GM12878 (cell line): ENCODE data around the gene PTPRN2. TPM values are rescaled to one million over a fixed set of nuclear protein-coding genes. Genes with fewer than 3 reads are reported as not detected.

Experiments used
- ATAC-seq: fragments of 200-7000 bp; cut with Tn5 transposase; 3 replicates; pipeline ENCODE4 v1.9.1; 2020; ENCODE audit warnings: mild to moderate bottlenecking, moderate library complexity
- BruUV-seq: library from RNA; stranded (reverse); fragments of 400-500 nt; replicated peaks from 2 replicates; lab custom pipeline; 2021; lab: Mats Ljungman, UMichigan
- CTCF ChIA-PET: fragments of 300-600 bp; sonication (Branson Sonifier 250); formaldehyde crosslinking; extraction: SDS; loops from one replicate; lab custom pipeline; 2021; ENCODE audit warnings: inconsistent platforms; lab: Yijun Ruan, JAX
- POLR2A ChIA-PET: fragments of 350-600 bp; formaldehyde crosslinking; extraction: SDS; loops from one replicate; lab custom pipeline; 2021; ENCODE audit warnings: inconsistent platforms; lab: Charles Lee
- RAD21 ChIA-PET: fragments of 300-600 bp; sonication (Branson Sonifier 250); formaldehyde crosslinking; loops from one replicate; lab custom pipeline; 2023; ENCODE audit warnings: antibody characterized with exemption; ENCODE audit not compliant: unreplicated experiment; lab: Charles Lee
- SMC1A ChIA-PET: fragments of 300-600 bp; sonication (Branson Sonifier 250); formaldehyde crosslinking; loops from one replicate; lab custom pipeline; 2023; ENCODE audit not compliant: unreplicated experiment, uncharacterized antibody; lab: Charles Lee
- DNase-seq: peaks from one replicate; pipeline ENCODE4 v3.0.0-alpha.2; 2011; ENCODE audit warnings: low read depth, low spot score
- FAIRE-seq: peaks from 3 replicates; lab custom pipeline; 2011; peaks lifted over from hg19 to GRCh38; lab: Jason Lieb, UNC
- H2AFZ ChIP-seq: 2 replicates; pipeline ENCODE4 v1.6.0; 2011; ENCODE audit warnings: low read depth, low read length, control low read depth; ENCODE audit not compliant: control insufficient read depth
- H3K27ac ChIP-seq: 2 replicates; pipeline ENCODE4 v1.5.1; 2011; ENCODE audit warnings: control low read depth; ENCODE audit not compliant: control insufficient read depth, insufficient read depth
- H3K27me3 ChIP-seq, 2 experiments: replicated peaks in 1 of 2; 2 replicates each; pipeline versions ENCODE4 v1.6.0 to v1.6.1; 2011; ENCODE audit warnings: low read length in 1 of 2; ENCODE audit not compliant: control insufficient read depth in 2 of 2, insufficient read depth in 2 of 2
- H3K36me3 ChIP-seq, 2 experiments: 2 replicates each; pipeline ENCODE4 v1.5.1; 2011; ENCODE audit warnings: low read length in 1 of 2; ENCODE audit not compliant: control insufficient read depth in 2 of 2, insufficient read depth in 2 of 2
- H3K4me1 ChIP-seq: 2 replicates; pipeline ENCODE4 v1.6.1; 2011; ENCODE audit warnings: mild to moderate bottlenecking, low read length, moderate library complexity, mixed read lengths; ENCODE audit not compliant: control insufficient read depth, insufficient read depth
- H3K4me2 ChIP-seq: 2 replicates; pipeline ENCODE4 v1.6.0; 2011; ENCODE audit warnings: control low read depth; ENCODE audit not compliant: control insufficient read depth, insufficient read depth
- H3K4me3 ChIP-seq: fragments of 200-600 bp; sonication (generic); 2 replicates; pipeline ENCODE4 v1.5.1; 2016
- H3K79me2 ChIP-seq: 2 replicates; pipeline ENCODE4 v1.6.0; 2011; ENCODE audit warnings: low read length; ENCODE audit not compliant: control insufficient read depth, insufficient read depth
- H3K9ac ChIP-seq: 2 replicates; pipeline ENCODE4 v1.8.0; 2011; ENCODE audit warnings: low read length, control low read depth, mixed read lengths; ENCODE audit not compliant: control insufficient read depth, insufficient read depth
- H3K9me3 ChIP-seq: replicated peaks from 3 replicates; pipeline ENCODE4 v1.5.1; 2011; ENCODE audit warnings: mild to moderate bottlenecking, low read length; ENCODE audit not compliant: control insufficient read depth, insufficient read depth
- H4K20me1 ChIP-seq: 2 replicates; pipeline ENCODE4 v1.6.0; 2011; ENCODE audit not compliant: control insufficient read depth, insufficient read depth
- ATF7 ChIP-seq: fragments of 450-650 bp; IDR thresholded peaks from 2 replicates; pipeline ENCODE4 v1.6.1; 2016; ENCODE audit warnings: low read depth, mild to moderate bottlenecking
- BCLAF1 ChIP-seq: fragments of 450-650 bp; IDR thresholded peaks from 2 replicates; pipeline ENCODE4 v1.6.1; 2017; ENCODE audit warnings: antibody characterized with exemption, mild to moderate bottlenecking, moderate library complexity
- BMI1 ChIP-seq: fragments of 450-650 bp; IDR thresholded peaks from 2 replicates; pipeline ENCODE4 v1.6.1; 2016; ENCODE audit warnings: mild to moderate bottlenecking, moderate library complexity, borderline replicate concordance
- CHD4 ChIP-seq: fragments of 200-600 bp; sonication (generic); IDR thresholded peaks from 2 replicates; pipeline ENCODE4 v1.6.1; 2016; ENCODE audit warnings: mild to moderate bottlenecking
- CREB1 ChIP-seq: IDR thresholded peaks from 2 replicates; pipeline ENCODE4 v1.6.1; 2012; ENCODE audit warnings: low read depth, mild to moderate bottlenecking, inconsistent platforms
- CREM ChIP-seq: IDR thresholded peaks from 2 replicates; pipeline ENCODE4 v1.6.1; 2014; ENCODE audit warnings: antibody characterized with exemption, low read depth
- HDGF ChIP-seq: fragments of 450-650 bp; IDR thresholded peaks from 2 replicates; pipeline ENCODE4 v1.6.1; 2016; ENCODE audit warnings: antibody characterized with exemption
- IRF5 ChIP-seq: fragments of 450-650 bp; IDR thresholded peaks from 2 replicates; pipeline ENCODE4 v1.6.1; 2017; ENCODE audit warnings: borderline replicate concordance
- NFXL1 ChIP-seq: fragments of 450-650 bp; IDR thresholded peaks from 2 replicates; pipeline ENCODE4 v1.6.1; 2017; ENCODE audit warnings: antibody characterized with exemption, mild to moderate bottlenecking, borderline replicate concordance
- PML ChIP-seq: IDR thresholded peaks from 2 replicates; pipeline ENCODE4 v1.6.1; 2012; ENCODE audit warnings: low read length, inconsistent platforms
- RAD51 ChIP-seq: fragments of 450-650 bp; IDR thresholded peaks from 2 replicates; pipeline ENCODE4 v1.6.1; 2016; ENCODE audit warnings: moderate library complexity, mild to moderate bottlenecking, inconsistent platforms
- RB1 ChIP-seq: fragments of 450-650 bp; formaldehyde crosslinking; IDR thresholded peaks from 2 replicates; pipeline ENCODE4 v1.6.1; 2017; ENCODE audit warnings: mild to moderate bottlenecking, borderline replicate concordance
- SMC3 ChIP-seq: IDR thresholded peaks from 2 replicates; pipeline ENCODE4 v1.6.1; 2011; ENCODE audit warnings: low read length, improper control_type of control experiment, borderline replicate concordance
- USF2 ChIP-seq: IDR thresholded peaks from 2 replicates; pipeline ENCODE4 v1.6.1; 2011; ENCODE audit warnings: low read depth, low read length, improper control_type of control experiment, borderline replicate concordance
- ZBTB11 ChIP-seq: fragments of 450-650 bp; formaldehyde crosslinking; IDR thresholded peaks from 2 replicates; pipeline ENCODE4 v1.5.0; 2022; ENCODE audit warnings: mild to moderate bottlenecking, missing genetic modification characterization
- ZNF207 ChIP-seq: fragments of 450-650 bp; IDR thresholded peaks from 2 replicates; pipeline ENCODE4 v1.6.1; 2014; ENCODE audit warnings: antibody characterized with exemption, mild to moderate bottlenecking, borderline replicate concordance
- ZNF24 ChIP-seq: fragments of 450-650 bp; IDR thresholded peaks from 2 replicates; pipeline ENCODE4 v1.6.1; 2017; ENCODE audit warnings: antibody characterized with exemption, mild to moderate bottlenecking
- ZNF384 ChIP-seq: IDR thresholded peaks from 2 replicates; pipeline ENCODE4 v1.6.1; 2012; ENCODE audit warnings: low read depth, mild to moderate bottlenecking, low read length, improper control_type of control experiment, borderline replicate concordance
- WGBS: methylation state at CpG from one replicate; pipeline ENCODE4 v1.1.6; 2016; ENCODE audit warnings: low lambda C conversion rate; ENCODE audit not compliant: insufficient replicate concordance, insufficient coverage; ENCODE audit errors: missing lambda C conversion rate; 5-methylcytosine and 5-hydroxymethylcytosine counted together
- in situ Hi-C: fragments of 300-500 bp; cut with MboI; formaldehyde crosslinking; loops from 9 replicates; pipeline ENCODE4 v1.14.3; 2018; ENCODE audit warnings: mixed read lengths
- intact Hi-C: fragments of 100-400 bp; cut with micrococcal nuclease; formaldehyde crosslinking; loops from one replicate; pipeline ENCODE4 v1.14.2; 2022; ENCODE audit not compliant: unreplicated experiment
- polyA plus RNA-seq, 11 experiments: library from polyadenylated mRNA; depleted of rRNA in 4 of 11; unstranded in 6 of 11; stranded (reverse) in 5 of 11; fragments of >200 nt; fragmentation: Nextera tagmentation in 4 of 11; fragmentation: Illumina TruSeq in 1 of 11; extraction: Ambion mirVana in 4 of 11; extraction: Trizol in 1 of 11; gene quantifications; 1 replicate in 1 of 11; 2 replicates in 10 of 11; pipeline versions ENCODE4 v1.2.1 to v1.2.3, GENCODE V29; 2011 to 2016; ENCODE audit warnings: inconsistent platforms in 2 of 11, missing spikeins in 2 of 11, low read depth in 1 of 11
- total RNA-seq, 4 experiments: library from RNA; depleted of rRNA in 3 of 4; stranded (reverse); fragments of >200 nt in 3 of 4; fragmentation: Illumina TruSeq in 1 of 4; extraction: Trizol in 1 of 4; gene quantifications; 2 replicates each; pipeline versions ENCODE4 v1.2.1 to v1.2.3, GENCODE V29; 2013 to 2021

Gene PTPRN2
- total and polyA plus RNA-seq, 10 of the 15 experiments (the other 5 are each of a cell fraction or from before 2014, with no cell fraction given), result 5.4 TPM; not detected in 9

GRCh38 chr7:157521061-157521731 is 1066.4 kb downstream of the PTPRN2 start:
- ChIA-PET POLR2A (no interaction called here), RAD21 (no interaction called here), CTCF (no interaction called here)
- Histone ChIP-seq H3K9ac (no peak overlapping the region), H4K20me1 (no peaks in the 10 kb centered on the region), H3K27ac (no peak overlapping the region), H3K27me3 (no peaks in the 10 kb centered on the region), H3K9me3 (no peaks in the 10 kb centered on the region; the same call in 2 of the 3 replicates), H3K36me3 (no peaks in the 10 kb centered on the region), H2AFZ (no peak overlapping the region), H3K4me2 (no peak overlapping the region), H3K4me3 (no peak overlapping the region)
- BruUV-seq, result no TSS peak
- DNase-seq, result no peak
- no peak for ATAC-seq
- in situ Hi-C loops, result no loop called here
- no peak for TF ChIP-seq CREM
- no peak for TF ChIP-seq USF2
- no peak for TF ChIP-seq ZNF207
- no peak for TF ChIP-seq HDGF
- TF ChIP-seq ZNF384, result no peak
- TF ChIP-seq ATF7, result no peak
- no peak for TF ChIP-seq RAD51
- TF ChIP-seq SMC3, result no peak
- no peak for TF ChIP-seq RB1
- no peak for TF ChIP-seq CHD4
- no peak for TF ChIP-seq ZNF24
- no peak for TF ChIP-seq ZBTB11 (CRISPR knock-in tag)
- TF ChIP-seq PML, result no peak
- TF ChIP-seq IRF5, result no peak
- TF ChIP-seq NFXL1, result no peak
- no peak for TF ChIP-seq BMI1
- no peak for TF ChIP-seq BCLAF1
- no peak for TF ChIP-seq CREB1
- TF ChIP-seq, all 136 proteins: peak for 0
- no peaks in the 10 kb centered on the region for H3K79me2 ChIP-seq
- no peak for FAIRE-seq
- SMC1A ChIA-PET, result no interaction called here
- intact Hi-C loops, result no loop called here
- H3K4me1 ChIP-seq, result no peaks in the 10 kb centered on the region
- 81% methylated on average over 25 of the region's 28 CpGs for WGBS
